B cell (primary cell): ENCODE data around the gene GPATCH1. TPM values are rescaled to one million over a fixed set of nuclear protein-coding genes. Genes with fewer than 3 reads are reported as not detected.

Experiments used
- ATAC-seq: fragments of 200-7000 bp; cut with Tn5 transposase; one replicate; pipeline ENCODE4 v1.10.0; 2021; ENCODE audit warnings: low read depth, mild to moderate bottlenecking, moderate number of reproducible peaks, moderate library complexity
- CTCF ChIA-PET: fragments of 350-600 bp; sonication (Branson Sonifier 250); formaldehyde crosslinking; loops from one replicate; lab custom pipeline; 2021; ENCODE audit warnings: antibody characterized with exemption, inconsistent platforms; lab: Charles Lee
- POLR2A ChIA-PET: fragments of 350-600 bp; sonication (Branson Sonifier 250); formaldehyde crosslinking; loops from one replicate; lab custom pipeline; 2021; ENCODE audit warnings: antibody characterized with exemption; lab: Charles Lee
- DNase-seq: peaks from one replicate; pipeline ENCODE4 v3.0.0; 2013
- H2AFZ ChIP-seq: 2 replicates; pipeline ENCODE4 v1.6.1; 2012; ENCODE audit warnings: mild to moderate bottlenecking, low read depth, low read length; ENCODE audit not compliant: insufficient read depth, poor library complexity, severe bottlenecking
- H3K27ac ChIP-seq, 2 donors: 1 replicate in 1 of 2; 2 replicates in 1 of 2; pipeline ENCODE4 v1.5.1; 2012 to 2013; ENCODE audit warnings: low read length in 2 of 2, mild to moderate bottlenecking in 2 of 2, moderate library complexity in 1 of 2
- H3K27me3 ChIP-seq, 4 experiments: fragments of 200-600 bp in 1 of 4; sonication (generic) in 1 of 4; replicated peaks in 1 of 4; 1 replicate in 2 of 4; 2 replicates in 2 of 4; pipeline versions ENCODE4 v1.6.1 to v1.7.0; 2013 to 2016; ENCODE audit warnings: low read length in 3 of 4, mild to moderate bottlenecking in 2 of 4, mixed read lengths in 1 of 4, moderate library complexity in 1 of 4; ENCODE audit not compliant: insufficient read depth in 4 of 4, control insufficient read depth in 3 of 4; ENCODE audit errors: control extremely low read depth in 1 of 4
- H3K36me3 ChIP-seq, 2 experiments: replicated peaks in 1 of 2; 1 replicate in 1 of 2; 2 replicates in 1 of 2; pipeline versions ENCODE4 v1.6.1 to v1.7.1; 2013; ENCODE audit warnings: low read length in 1 of 2; ENCODE audit not compliant: insufficient read depth in 2 of 2, control insufficient read depth in 1 of 2; ENCODE audit errors: control extremely low read depth in 1 of 2, extremely low read depth in 1 of 2
- H3K4me1 ChIP-seq, 2 donors: fragments of 200-600 bp in 1 of 2; sonication (generic) in 1 of 2; 1 replicate in 1 of 2; 2 replicates in 1 of 2; pipeline versions ENCODE4 v1.5.1 to v1.6.1; 2013 to 2017; ENCODE audit warnings: low read length in 2 of 2; ENCODE audit not compliant: control insufficient read depth in 2 of 2, insufficient read depth in 2 of 2
- H3K4me2 ChIP-seq: replicated peaks from 2 replicates; pipeline ENCODE3; 2012; ENCODE audit warnings: mild to moderate bottlenecking, low read depth, low read length; ENCODE audit not compliant: poor library complexity, severe bottlenecking
- H3K4me3 ChIP-seq, 5 experiments: fragments of 200-600 bp in 1 of 5; sonication (generic) in 1 of 5; 1 replicate in 3 of 5; 2 replicates in 2 of 5; pipeline versions ENCODE4 v1.5.1 to v1.7.0; 2011 to 2016; ENCODE audit warnings: low read length in 4 of 5, mild to moderate bottlenecking in 4 of 5, low read depth in 2 of 5, control low read depth in 1 of 5, moderate library complexity in 1 of 5; ENCODE audit not compliant: insufficient read depth in 1 of 5; ENCODE audit errors: control extremely low read depth in 1 of 5, extremely low read depth in 1 of 5
- H3K79me2 ChIP-seq: fragments of 200-600 bp; sonication (generic); one replicate; pipeline ENCODE4 v1.6.0; 2016; ENCODE audit warnings: low read length; ENCODE audit not compliant: control insufficient read depth, insufficient read depth
- H3K9ac ChIP-seq: fragments of 200-600 bp; sonication (generic); 2 replicates; pipeline ENCODE4 v1.6.1; 2017; ENCODE audit warnings: mild to moderate bottlenecking, low read length, moderate library complexity
- H3K9me3 ChIP-seq, 3 donors: one replicate each; pipeline versions ENCODE4 v1.6.1 to v1.7.1; 2013; ENCODE audit warnings: low read length in 2 of 3; ENCODE audit not compliant: control insufficient read depth in 2 of 3, insufficient read depth in 1 of 3; ENCODE audit errors: control extremely low read depth in 1 of 3
- H4K20me1 ChIP-seq: 2 replicates; pipeline ENCODE4 v1.6.0; 2012; ENCODE audit warnings: mild to moderate bottlenecking, low read length; ENCODE audit not compliant: insufficient read depth, control insufficient read depth, poor library complexity, severe bottlenecking
- H3K27ac Mint-ChIP-seq: one replicate; pipeline ENCODE4 v1.8.0; 2021; ENCODE audit warnings: mixed read lengths
- H3K27me3 Mint-ChIP-seq: one replicate; pipeline ENCODE4 v1.8.0; 2021; ENCODE audit warnings: mixed read lengths
- H3K4me1 Mint-ChIP-seq: one replicate; pipeline ENCODE4 v1.8.0; 2021; ENCODE audit warnings: mixed read lengths
- H3K4me3 Mint-ChIP-seq: one replicate; pipeline ENCODE4 v1.8.0; 2021; ENCODE audit warnings: mixed read lengths
- H3K9me3 Mint-ChIP-seq: one replicate; pipeline ENCODE4 v1.8.0; 2022; ENCODE audit warnings: mixed read lengths; ENCODE audit not compliant: insufficient read depth
- CTCF ChIP-seq: fragments of 200-600 bp; IDR thresholded peaks from one replicate; pipeline ENCODE4 v1.8.0; 2022; ENCODE audit warnings: antibody characterized with exemption, mild to moderate bottlenecking
- EZH2 ChIP-seq: IDR thresholded peaks from 2 replicates; pipeline ENCODE4 v1.6.1; 2012; ENCODE audit warnings: borderline replicate concordance, low read depth, mild to moderate bottlenecking, moderate library complexity, low read length; ENCODE audit not compliant: insufficient read depth, poor library complexity, severe bottlenecking
- WGBS: methylation state at CpG from one replicate; pipeline ENCODE4 v1.1.5; 2013; ENCODE audit warnings: missing lambda C conversion rate; ENCODE audit not compliant: insufficient coverage; 5-methylcytosine and 5-hydroxymethylcytosine counted together
- intact Hi-C: fragments of 100-400 bp; cut with micrococcal nuclease; formaldehyde crosslinking; loops from one replicate; pipeline ENCODE4 v1.10.0; 2022
- polyA plus RNA-seq: library from polyadenylated mRNA; depleted of rRNA; stranded (reverse); fragments of >200 nt; gene quantifications from 2 replicates; pipeline ENCODE4 v1.2.3, GENCODE V29; 2012
- total RNA-seq, 2 donors: library from RNA; stranded (reverse); fragments of 120-200 nt in 1 of 2; gene quantifications; 1 replicate in 1 of 2; 2 replicates in 1 of 2; pipeline versions ENCODE4 v1.2.3 to v1.2.4, GENCODE V29; 2013 to 2022

The GPATCH1 gene
- total and polyA plus RNA-seq, 2 donors (not counting 1 experiment from before 2014, with no cell fraction given) = 9.9 to 14.6 TPM

- Histone ChIP-seq H3K27me3 (no peaks in the 10 kb centered on the region), H3K9me3 (peaks cover 1 to 7% (median 4%) of the 10 kb centered on the region in 3 donors), H3K4me3 (no peak overlapping the region), H3K36me3 (no peaks in the 10 kb centered on the region), H3K79me2 (no peaks in the 10 kb centered on the region), H3K9ac (no peak overlapping the region), H3K4me2 (no peak overlapping the region), H2AFZ (no peak overlapping the region), H4K20me1 (no peaks in the 10 kb centered on the region), H3K4me1 (peaks cover 0 to 2% of the 10 kb centered on the region in 2 donors), H3K27ac (no peak overlapping the region)
- Mint-ChIP-seq H3K27me3 (no peaks in the 10 kb centered on the region), H3K4me3 (no peak overlapping the region), H3K4me1 (peaks cover 1% of the 10 kb centered on the region), H3K27ac (no peak overlapping the region), H3K9me3 (no peaks in the 10 kb centered on the region)
- no peak for TF ChIP-seq EZH2
- no peak for TF ChIP-seq CTCF
- POLR2A ChIA-PET = no interaction called here
- DNase-seq = no peak
- no CpG with 5 or more reads among the region's 1 CpG for WGBS
- intact Hi-C loops = no loop called here
- CTCF ChIA-PET = interaction anchor here (0.9 kb wide), 1 partner anchor 21 kb away, joined by 3 read pairs; no protein-coding TSS in a partner anchor
- ATAC-seq = no peak
Measured at GRCh38 chr19:33167438-33167837, 86.5 kb downstream of the GPATCH1 start.

- Histone ChIP-seq H3K27ac (no peak overlapping the region), H3K4me1 (peaks cover 0 to 11% of the 10 kb centered on the region in 2 donors), H2AFZ (no peak overlapping the region), H3K27me3 (no peaks in the 10 kb centered on the region), H3K36me3 (no peaks in the 10 kb centered on the region), H3K4me3 (no peak overlapping the region), H3K9ac (no peak overlapping the region), H3K9me3 (peaks cover 1 to 7% (median 4%) of the 10 kb centered on the region in 3 donors), H4K20me1 (no peaks in the 10 kb centered on the region), H3K4me2 (no peak overlapping the region), H3K79me2 (peaks cover 3% of the 10 kb centered on the region)
- ChIA-PET CTCF (no interaction called here), POLR2A (no interaction called here)
- no CpG with 5 or more reads among the region's 1 CpG for WGBS
- intact Hi-C loops = no loop called here
- H3K4me3 Mint-ChIP-seq = no peak overlapping the region
- no peak overlapping the region for H3K27ac Mint-ChIP-seq
- ATAC-seq = no peak
- H3K9me3 Mint-ChIP-seq = no peaks in the 10 kb centered on the region
- H3K27me3 Mint-ChIP-seq = no peaks in the 10 kb centered on the region
- TF ChIP-seq EZH2 = no peak
- TF ChIP-seq CTCF = no peak
- peaks cover 6% of the 10 kb centered on the region for H3K4me1 Mint-ChIP-seq
- DNase-seq = no peak
Measured at GRCh38 chr19:33168528-33168927, 87.5 kb downstream of the GPATCH1 start.
